CD4-positive, alpha-beta T cell (primary cell): Measurements from ENCODE around the gene APOL3. TPM values are rescaled to one million over a fixed set of nuclear protein-coding genes. Genes with fewer than 3 reads are reported as not detected.

Experiments
- ATAC-seq: fragments of 200-7000 bp; cut with Tn5 transposase; one replicate; pipeline ENCODE4 v1.10.0; 2022; ENCODE audit warnings: mild to moderate bottlenecking; ENCODE audit not compliant: poor library complexity
- CTCF ChIA-PET: fragments of 350-600 bp; sonication (Branson Sonifier 250); formaldehyde crosslinking; loops from one replicate; lab custom pipeline; 2021; ENCODE audit warnings: antibody characterized with exemption, inconsistent platforms; lab: Charles Lee
- POLR2A ChIA-PET: fragments of 350-600 bp; sonication (Branson Sonifier 250); formaldehyde crosslinking; loops from one replicate; lab custom pipeline; 2021; ENCODE audit warnings: antibody characterized with exemption, inconsistent platforms; lab: Charles Lee
- DNase-seq, 14 experiments: peaks; one replicate each; pipeline ENCODE4 v3.0.0-alpha.2; 2013 to 2020; ENCODE audit warnings: mixed read lengths in 2 of 14
- H3K27ac ChIP-seq, 2 donors: one replicate each; pipeline versions ENCODE4 v1.5.1 to v1.7.0; 2013; ENCODE audit warnings: low read length in 2 of 2, low read depth in 1 of 2, mild to moderate bottlenecking in 1 of 2
- H3K27me3 ChIP-seq, 2 experiments: 1 replicate in 1 of 2; 2 replicates in 1 of 2; pipeline versions ENCODE4 v1.6.1 to v1.7.0; 2013; ENCODE audit warnings: low read length in 2 of 2, control low read depth in 1 of 2, mild to moderate bottlenecking in 1 of 2, moderate library complexity in 1 of 2; ENCODE audit not compliant: insufficient read depth in 2 of 2, control insufficient read depth in 1 of 2
- H3K36me3 ChIP-seq: one replicate; pipeline ENCODE4 v1.6.1; 2013; ENCODE audit warnings: low read length, control low read depth; ENCODE audit not compliant: insufficient read depth
- H3K4me1 ChIP-seq: one replicate; pipeline ENCODE4 v1.6.1; 2013; ENCODE audit warnings: low read length, control low read depth; ENCODE audit not compliant: insufficient read depth
- H3K4me3 ChIP-seq: one replicate; pipeline ENCODE4 v1.5.1; 2013; ENCODE audit warnings: mild to moderate bottlenecking, low read length, moderate library complexity
- H3K9me3 ChIP-seq, 2 experiments: 1 replicate in 1 of 2; 2 replicates in 1 of 2; pipeline versions ENCODE4 v1.6.1 to v1.7.0; 2013; ENCODE audit warnings: low read length in 2 of 2, mild to moderate bottlenecking in 2 of 2, control low read depth in 1 of 2, moderate library complexity in 1 of 2; ENCODE audit not compliant: control insufficient read depth in 1 of 2, insufficient read depth in 1 of 2
- H3K27ac Mint-ChIP-seq: one replicate; pipeline ENCODE4 v1.8.0; 2020; ENCODE audit warnings: mixed read lengths
- H3K27me3 Mint-ChIP-seq: one replicate; pipeline ENCODE4 v1.8.0; 2021; ENCODE audit warnings: mixed read lengths
- H3K36me3 Mint-ChIP-seq: one replicate; pipeline ENCODE4 v1.8.0; 2021; ENCODE audit warnings: low read depth, mixed read lengths
- H3K4me1 Mint-ChIP-seq: one replicate; pipeline ENCODE4 v1.8.0; 2021; ENCODE audit warnings: low read depth, mixed read lengths
- H3K4me3 Mint-ChIP-seq: one replicate; pipeline ENCODE4 v1.8.0; 2020; ENCODE audit warnings: mild to moderate bottlenecking, mixed read lengths
- H3K9me3 Mint-ChIP-seq: one replicate; pipeline ENCODE4 v1.8.0; 2020; ENCODE audit warnings: mixed read lengths
- CTCF ChIP-seq: fragments of 200-600 bp; IDR thresholded peaks from one replicate; pipeline ENCODE4 v1.8.0; 2022; ENCODE audit warnings: antibody characterized with exemption, mild to moderate bottlenecking
- intact Hi-C, 2 experiments: fragments of 100-400 bp; cut with DNase I in 1 of 2; cut with micrococcal nuclease in 1 of 2; formaldehyde crosslinking; loops; one replicate each; pipeline versions ENCODE4 v1.15.1 to v1.9.0; 2023 to 2025; cut with DNase I, micrococcal nuclease
- total RNA-seq, 174 experiments: library from RNA in 2 of 174; stranded (reverse) in 2 of 174; gene quantifications; one replicate each; pipeline ENCODE4 v1.2.3 and lab custom pipeline; 2021 to 2026

Gene APOL3
- total RNA-seq, 2 experiments from 2014 or later = 111 to 116 TPM

- no peaks in the 10 kb centered on the region for H3K9me3 Mint-ChIP-seq
- H3K27ac Mint-ChIP-seq = peak overlapping the region; percentile 92
- POLR2A ChIA-PET = interaction anchor here (0.8 kb wide), 1 partner anchor 208 kb away, joined by 3 read pairs; no protein-coding TSS in a partner anchor
- CTCF ChIA-PET = interaction anchor here (0.6 to 1.5 kb wide), 4 partner anchors 16 to 330 kb away, joined by 4 to 10 read pairs (median 6); no protein-coding TSS in a partner anchor
- Histone ChIP-seq H3K36me3 (peaks cover 40% of the 10 kb centered on the region), H3K4me3 (peak overlapping the region; percentile 96), H3K27ac (peak overlapping the region; percentile 90 to 94), H3K9me3 (no peaks in the 10 kb centered on the region), H3K4me1 (peaks cover 83% of the 10 kb centered on the region), H3K27me3 (no peaks in the 10 kb centered on the region)
- no peaks in the 10 kb centered on the region for H3K27me3 Mint-ChIP-seq
- TF ChIP-seq CTCF = no peak
- intact Hi-C loops = no loop called here
- ATAC-seq (peak; percentile 68), DNase-seq (peak; percentile 51 to 92 (median 72))
- peak overlapping the region; percentile 94 for H3K4me3 Mint-ChIP-seq
- peaks cover 67% of the 10 kb centered on the region for H3K36me3 Mint-ChIP-seq
- H3K4me1 Mint-ChIP-seq = peaks cover 99% of the 10 kb centered on the region
These were observed 3.8 kb downstream of the APOL3 start for GRCh38 chr22:36156515-36157419.

GRCh38 chr22:36156119-36156514 is 4.4 kb downstream of the APOL3 start:
- no peak for TF ChIP-seq CTCF
- POLR2A ChIA-PET = interaction anchor here (0.6 to 0.8 kb wide), 2 partner anchors 209 to 1505 kb away, joined by 3 read pairs; no protein-coding TSS in a partner anchor
- peaks cover 43% of the 10 kb centered on the region for H3K36me3 ChIP-seq
- H3K9me3 ChIP-seq = no peaks in the 10 kb centered on the region
- peaks cover 74% of the 10 kb centered on the region for H3K36me3 Mint-ChIP-seq
- CTCF ChIA-PET = interaction anchor here (0.6 to 1.5 kb wide), 4 partner anchors 16 to 331 kb away, joined by 4 to 10 read pairs (median 6); no protein-coding TSS in a partner anchor
- peaks cover 99% of the 10 kb centered on the region for H3K4me1 Mint-ChIP-seq
- no peaks in the 10 kb centered on the region for H3K27me3 Mint-ChIP-seq
- ATAC-seq (no peak), DNase-seq (no peak)
- no peaks in the 10 kb centered on the region for H3K9me3 Mint-ChIP-seq
- H3K4me3 Mint-ChIP-seq = peak overlapping the region; percentile 94
- intact Hi-C loops = no loop called here
- H3K27me3 ChIP-seq = no peaks in the 10 kb centered on the region
- H3K27ac Mint-ChIP-seq = peak overlapping the region; percentile 92
- H3K4me1 ChIP-seq = peaks cover 80% of the 10 kb centered on the region
- H3K27ac ChIP-seq = peak overlapping the region; percentile 90 to 94
- H3K4me3 ChIP-seq = peak overlapping the region; percentile 96

GRCh38 chr22:36155702-36156101 is 4.9 kb downstream of the APOL3 start:
- ChIA-PET CTCF (interaction anchor here (1.5 kb wide), 1 partner anchor 331 kb away, joined by 6 read pairs; no protein-coding TSS in a partner anchor), POLR2A (interaction anchor here (0.6 kb wide), 1 partner anchor 1506 kb away, joined by 3 read pairs; no protein-coding TSS in a partner anchor)
- H3K9me3 ChIP-seq = no peaks in the 10 kb centered on the region
- no peaks in the 10 kb centered on the region for H3K27me3 ChIP-seq
- H3K4me3 ChIP-seq = peak overlapping the region; percentile 96
- Mint-ChIP-seq H3K36me3 (peaks cover 78% of the 10 kb centered on the region), H3K4me1 (peaks cover 99% of the 10 kb centered on the region), H3K9me3 (no peaks in the 10 kb centered on the region), H3K27ac (peak overlapping the region; percentile 92), H3K4me3 (peak overlapping the region; percentile 94), H3K27me3 (no peaks in the 10 kb centered on the region)
- TF ChIP-seq CTCF = no peak
- H3K4me1 ChIP-seq = peaks cover 79% of the 10 kb centered on the region
- intact Hi-C loops = no loop called here
- ATAC-seq (no peak), DNase-seq (no peak)
- H3K27ac ChIP-seq = peak overlapping the region; percentile 90 to 94
- peaks cover 43% of the 10 kb centered on the region for H3K36me3 ChIP-seq
